ENCODE measurements around the gene WSB2.

WSB2 gene

DNA sequence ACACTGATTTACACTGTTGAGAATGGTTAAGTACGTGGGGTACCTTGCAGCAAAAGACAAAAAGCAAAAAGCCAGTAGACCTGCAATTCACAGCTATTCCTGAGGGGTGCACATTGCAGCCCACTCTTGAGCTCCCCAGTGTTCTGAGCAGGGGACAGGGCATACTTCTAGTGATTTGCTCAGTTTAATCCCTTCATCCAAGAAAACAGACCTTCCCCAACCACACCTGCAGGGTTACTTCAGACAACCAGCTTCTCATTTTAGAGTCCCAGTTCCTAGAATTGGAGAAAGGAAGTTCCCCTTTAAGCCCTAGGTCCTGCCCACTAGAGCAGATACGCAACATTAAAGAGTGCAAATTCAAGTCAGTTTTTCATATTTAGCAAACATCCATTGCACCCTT lies 3.6 kb upstream of the WSB2 start:
- no peak for DNase-seq (ENCODE audit: low read depth)
- H3K4me3 ChIP-seq (ENCODE audit: low read depth, low read length), result no peak overlapping the region
- in situ Hi-C loops (cut with HindIII; ENCODE audit: low sequenced_read_pairs), result no loop called here
- peak; percentile 45 for TF ChIP-seq CTCF (IDR thresholded peaks at IDR 0.05; ENCODE audit: low read depth, low read length, missing control alignments)

DNA sequence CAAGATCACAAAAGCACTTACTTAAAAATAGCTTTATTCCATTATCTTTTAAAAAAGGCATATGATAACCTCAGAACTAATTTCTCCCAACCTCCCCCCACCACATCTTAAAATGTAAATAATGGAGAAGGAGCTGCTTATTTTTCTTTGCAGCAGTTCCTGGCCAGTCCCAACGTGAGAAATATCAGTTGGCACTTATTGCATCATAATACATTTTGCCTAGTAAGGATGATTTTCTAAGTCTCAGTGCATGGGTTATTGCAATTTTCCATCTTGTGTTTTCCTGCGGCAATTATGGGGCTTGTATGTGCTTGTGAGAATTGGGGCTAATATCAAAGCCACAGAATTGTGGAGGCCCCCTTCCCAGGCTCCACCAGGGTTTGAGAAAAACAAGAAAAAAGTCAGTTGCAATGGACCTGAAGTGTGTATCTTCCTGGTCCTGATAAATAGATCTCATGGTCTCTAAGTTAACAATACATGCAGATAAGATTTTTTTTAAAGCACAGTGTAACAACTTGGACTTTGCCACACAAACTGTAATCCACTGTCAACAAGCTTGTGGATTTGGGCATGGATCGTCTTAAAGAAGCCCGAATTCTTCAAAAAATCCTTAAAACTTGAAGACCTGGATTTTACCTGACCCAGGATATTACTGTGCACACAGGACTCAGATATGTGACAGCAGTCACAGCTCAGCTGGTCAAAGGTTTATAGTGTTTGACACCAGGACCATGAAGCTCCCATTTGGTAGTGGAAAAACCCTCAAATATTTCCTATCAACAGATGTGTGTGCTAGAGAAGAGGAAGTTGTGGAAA lies 2.8 kb upstream of the WSB2 start:
- no peak for DNase-seq (ENCODE audit: low read depth)
- in situ Hi-C loops (cut with HindIII; ENCODE audit: low sequenced_read_pairs), result no loop called here
- no peak overlapping the region for H3K4me3 ChIP-seq (ENCODE audit: low read depth, low read length)
- TF ChIP-seq CTCF (IDR thresholded peaks at IDR 0.05; ENCODE audit: low read depth, low read length, missing control alignments), result no peak

GRCh38 chr12:118061873-118062843 lies 1.2 kb upstream of the WSB2 start:
- DNase-seq (ENCODE audit: low read depth), result no peak
- in situ Hi-C loops (cut with HindIII; ENCODE audit: low sequenced_read_pairs), result no loop called here
- H3K4me3 ChIP-seq (ENCODE audit: low read depth, low read length), result peak overlapping the region; percentile 83
- no peak for TF ChIP-seq CTCF (IDR thresholded peaks at IDR 0.05; ENCODE audit: low read depth, low read length, missing control alignments)

GRCh38 chr12:118060301-118061010 lies 523 bp downstream of the WSB2 start:
- TF ChIP-seq CTCF (IDR thresholded peaks at IDR 0.05; ENCODE audit: low read depth, low read length, missing control alignments), result no peak
- no peak for DNase-seq (ENCODE audit: low read depth)
- peak overlapping the region; percentile 83 for H3K4me3 ChIP-seq (ENCODE audit: low read depth, low read length)
- in situ Hi-C loops (cut with HindIII; ENCODE audit: low sequenced_read_pairs), result no loop called here

DNA sequence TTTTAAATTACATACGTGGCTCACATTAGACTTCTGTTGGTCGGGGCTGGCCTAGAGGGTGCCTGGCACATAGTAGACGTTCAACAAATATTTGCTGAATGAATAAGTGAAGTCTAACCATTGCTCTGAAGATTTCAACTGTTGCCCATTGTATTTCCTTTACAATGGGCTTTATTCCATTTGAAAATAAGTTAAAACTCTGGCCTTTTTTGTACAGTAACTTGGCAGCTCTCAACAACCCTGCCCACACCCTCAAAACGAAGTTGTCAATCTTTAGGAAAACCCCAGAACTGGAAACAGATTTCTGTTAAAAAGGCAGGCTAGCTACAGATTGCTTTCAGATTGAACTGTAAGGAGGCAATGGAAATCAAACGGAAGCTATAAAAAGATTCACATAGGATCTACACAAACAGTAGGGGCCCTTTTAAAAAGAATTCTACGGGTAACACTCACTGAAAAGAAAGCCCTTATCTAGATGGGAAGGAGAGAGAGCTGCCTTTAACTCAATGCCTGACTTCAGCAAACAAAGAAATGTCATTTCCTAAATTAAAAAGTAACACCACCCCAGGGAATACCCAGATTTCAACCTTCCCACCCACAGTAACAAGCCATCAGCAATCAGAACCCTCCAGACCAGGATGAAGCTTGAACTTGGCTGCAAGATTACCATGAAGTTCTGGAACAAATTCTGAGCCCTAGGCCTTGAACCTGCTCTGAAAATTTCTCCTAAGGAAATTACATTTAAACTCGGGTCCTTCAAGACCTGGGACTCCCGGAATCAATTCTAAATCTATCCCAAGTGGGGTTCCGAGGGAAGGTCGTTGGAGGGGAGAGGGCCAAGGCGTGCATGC lies 1.4 kb downstream of the WSB2 start:
- no peak for TF ChIP-seq CTCF (IDR thresholded peaks at IDR 0.05; ENCODE audit: low read depth, low read length, missing control alignments)
- DNase-seq (ENCODE audit: low read depth), result no peak
- H3K4me3 ChIP-seq (ENCODE audit: low read depth, low read length), result peak overlapping the region; percentile 83
- in situ Hi-C loops (cut with HindIII; ENCODE audit: low sequenced_read_pairs), result no loop called here
